Measurements from ENCODE around the gene ZEB1.

GRCh38 chr10:31509989-31510388 is 191.0 kb downstream of the ZEB1 start:
- TF ChIP-seq POLR2A (IDR thresholded peaks at IDR 0.05): no peak
- TF ChIP-seq, protein P1, sequence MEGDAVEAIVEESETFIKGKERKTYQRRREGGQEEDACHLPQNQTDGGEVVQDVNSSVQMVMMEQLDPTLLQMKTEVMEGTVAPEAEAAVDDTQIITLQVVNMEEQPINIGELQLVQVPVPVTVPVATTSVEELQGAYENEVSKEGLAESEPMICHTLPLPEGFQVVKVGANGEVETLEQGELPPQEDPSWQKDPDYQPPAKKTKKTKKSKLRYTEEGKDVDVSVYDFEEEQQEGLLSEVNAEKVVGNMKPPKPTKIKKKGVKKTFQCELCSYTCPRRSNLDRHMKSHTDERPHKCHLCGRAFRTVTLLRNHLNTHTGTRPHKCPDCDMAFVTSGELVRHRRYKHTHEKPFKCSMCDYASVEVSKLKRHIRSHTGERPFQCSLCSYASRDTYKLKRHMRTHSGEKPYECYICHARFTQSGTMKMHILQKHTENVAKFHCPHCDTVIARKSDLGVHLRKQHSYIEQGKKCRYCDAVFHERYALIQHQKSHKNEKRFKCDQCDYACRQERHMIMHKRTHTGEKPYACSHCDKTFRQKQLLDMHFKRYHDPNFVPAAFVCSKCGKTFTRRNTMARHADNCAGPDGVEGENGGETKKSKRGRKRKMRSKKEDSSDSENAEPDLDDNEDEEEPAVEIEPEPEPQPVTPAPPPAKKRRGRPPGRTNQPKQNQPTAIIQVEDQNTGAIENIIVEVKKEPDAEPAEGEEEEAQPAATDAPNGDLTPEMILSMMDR (IDR thresholded peaks at IDR 0.05): no peak
- no peak for TF ChIP-seq EP300 (IDR thresholded peaks at IDR 0.05)

Data from ovary (tissue), 3 donors.